Keratinocyte (primary cell): ENCODE measurements around the gene TOP3B. TPM values are rescaled to one million over a fixed set of nuclear protein-coding genes. Genes with fewer than 3 reads are reported as not detected.

Experiments
- DNase-seq: peaks from one replicate; pipeline ENCODE4 v3.0.0-alpha.2; 2011; ENCODE audit warnings: low read depth, missing footprints, low spot score
- FAIRE-seq: peaks from 2 replicates; lab custom pipeline; 2011; peaks lifted over from hg19 to GRCh38; lab: Jason Lieb, UNC
- H2AFZ ChIP-seq: 2 replicates; pipeline ENCODE4 v1.6.0; 2012; ENCODE audit warnings: low read length, control low read depth, inconsistent platforms; ENCODE audit not compliant: control insufficient read depth
- H3K27ac ChIP-seq: 2 replicates; pipeline ENCODE4 v1.5.1; 2011; ENCODE audit warnings: low read length; ENCODE audit not compliant: control insufficient read depth, insufficient read depth
- H3K27me3 ChIP-seq: 3 replicates; pipeline ENCODE4 v1.6.0; 2011; ENCODE audit warnings: low read length; ENCODE audit not compliant: control insufficient read depth, insufficient read depth; ENCODE audit errors: extremely low read depth
- H3K36me3 ChIP-seq, 2 experiments: 2 replicates in 1 of 2; 3 replicates in 1 of 2; pipeline ENCODE4 v1.5.1; 2011; ENCODE audit warnings: low read length in 2 of 2, mild to moderate bottlenecking in 1 of 2; ENCODE audit not compliant: control insufficient read depth in 2 of 2, insufficient read depth in 2 of 2; ENCODE audit errors: extremely low read depth in 1 of 2
- H3K4me1 ChIP-seq: 3 replicates; pipeline ENCODE4 v1.5.1; 2011; ENCODE audit warnings: low read length; ENCODE audit not compliant: control insufficient read depth, insufficient read depth; ENCODE audit errors: extremely low read depth
- H3K4me2 ChIP-seq: 3 replicates; pipeline ENCODE4 v1.6.0; 2011; ENCODE audit warnings: low read depth, low read length; ENCODE audit not compliant: control insufficient read depth, insufficient read depth; ENCODE audit errors: extremely low read depth
- H3K4me3 ChIP-seq, 3 experiments: fragments of 200-600 bp in 1 of 3; sonication (generic) in 1 of 3; 2 replicates in 2 of 3; 3 replicates in 1 of 3; pipeline ENCODE4 v1.5.1; 2011 to 2016; ENCODE audit warnings: low read length in 3 of 3, mild to moderate bottlenecking in 3 of 3, control low read depth in 2 of 3, inconsistent platforms in 1 of 3, low read depth in 1 of 3, mixed read lengths in 1 of 3, mixed run types in 1 of 3, moderate library complexity in 1 of 3; ENCODE audit not compliant: control insufficient read depth in 2 of 3, insufficient read depth in 2 of 3; ENCODE audit errors: extremely low read depth in 1 of 3
- H3K79me2 ChIP-seq: 2 replicates; pipeline ENCODE4 v1.6.0; 2012; ENCODE audit warnings: low read length; ENCODE audit not compliant: control insufficient read depth, insufficient read depth
- H3K9ac ChIP-seq: 3 replicates; pipeline ENCODE4 v1.6.0; 2011; ENCODE audit warnings: low read length; ENCODE audit not compliant: control insufficient read depth, insufficient read depth; ENCODE audit errors: extremely low read depth
- H3K9me1 ChIP-seq: 3 replicates; pipeline ENCODE4 v1.6.0; 2011; ENCODE audit warnings: low read length; ENCODE audit not compliant: control insufficient read depth, insufficient read depth; ENCODE audit errors: extremely low read depth
- H3K9me3 ChIP-seq: 2 replicates; pipeline ENCODE4 v1.5.1; 2012; ENCODE audit warnings: low read depth, low read length; ENCODE audit not compliant: control insufficient read depth
- H4K20me1 ChIP-seq: 3 replicates; pipeline ENCODE4 v1.6.0; 2011; ENCODE audit warnings: low read length; ENCODE audit not compliant: control insufficient read depth, insufficient read depth; ENCODE audit errors: extremely low read depth
- EZH2 ChIP-seq: IDR thresholded peaks from one replicate; pipeline ENCODE4 v1.6.1; 2012; ENCODE audit warnings: inconsistent platforms, mild to moderate bottlenecking, low read length, moderate library complexity
- dilution Hi-C: fragments of 300-500 bp; cut with MboI; formaldehyde crosslinking; loops from one replicate; pipeline ENCODE4 v1.7.0; 2020; ENCODE audit warnings: low sequenced_read_pairs; ENCODE audit not compliant: extremely low pct_ligation_motif_present
- polyA plus RNA-seq, 5 experiments: library from polyadenylated mRNA; depleted of rRNA in 3 of 5; stranded (reverse) in 3 of 5; stranded (forward) in 1 of 5; unstranded in 1 of 5; fragments of >200 nt; gene quantifications; 1 replicate in 1 of 5; 2 replicates in 3 of 5; 3 replicates in 1 of 5; pipeline versions ENCODE4 v1.2.1 to v1.2.3, GENCODE V29; 2011 to 2012; ENCODE audit warnings: missing spikeins in 2 of 5, low read depth in 1 of 5, low replicate concordance in 1 of 5
- TF ChIP-seq, protein P1 (sequence below), 3 experiments: IDR thresholded peaks in 1 of 3; conservative IDR thresholded peaks in 1 of 3; optimal IDR thresholded peaks in 1 of 3; 2 replicates in 2 of 3; 3 replicates in 1 of 3; pipeline versions ENCODE3 to v1.5.1; 2011; ENCODE audit warnings: low read length in 3 of 3, mild to moderate bottlenecking in 3 of 3, moderate library complexity in 2 of 3, control low read depth in 1 of 3, inconsistent platforms in 1 of 3; ENCODE audit not compliant: insufficient read depth in 2 of 3; ENCODE audit errors: extremely low read depth in 1 of 3

TOP3B gene
- polyA plus RNA-seq, 1 donor (not counting 4 experiments of a cell fraction or from before 2014, with no cell fraction given) = 13.8 TPM

DNA sequence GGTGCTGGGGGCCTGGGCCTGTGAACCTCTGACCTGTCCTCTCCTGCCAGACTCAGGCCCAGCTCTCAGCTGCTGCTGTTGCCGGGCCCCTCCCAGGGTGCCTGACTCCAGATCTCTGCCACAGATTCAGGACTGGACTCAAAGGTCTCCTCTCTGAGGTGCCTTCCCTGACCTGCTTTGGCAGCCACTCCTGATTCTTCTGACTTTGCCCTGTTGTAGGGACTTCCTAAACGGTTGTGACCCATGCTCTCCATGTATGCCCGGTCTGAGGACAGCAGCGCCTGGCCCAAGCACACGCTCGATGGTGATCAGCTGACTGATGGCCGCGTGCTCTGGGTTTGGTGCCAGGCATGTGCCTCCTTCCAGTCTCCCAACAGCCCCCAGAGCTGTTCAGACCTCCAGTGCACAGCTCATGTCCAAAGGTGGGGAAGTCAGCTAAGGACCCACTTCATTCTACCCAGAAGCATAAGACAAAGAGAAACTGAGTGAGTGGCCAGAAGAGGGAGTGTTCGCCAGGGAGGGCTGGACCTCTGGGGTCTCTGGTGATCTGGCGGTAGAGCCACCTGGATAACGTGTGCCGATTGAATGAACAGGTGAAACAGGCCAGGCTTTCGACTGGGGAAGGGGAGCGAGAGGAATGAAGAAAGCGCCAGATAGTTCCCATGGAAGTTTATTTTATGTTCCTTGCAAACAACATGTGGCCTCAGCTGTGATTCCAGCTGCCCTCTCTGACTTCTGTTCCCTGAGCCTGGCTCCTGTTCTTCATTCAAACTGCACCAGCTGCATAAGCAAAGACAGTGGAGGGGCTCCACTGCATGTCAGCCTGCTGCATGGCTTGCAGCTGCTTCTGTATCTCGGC, 8.1 kb upstream of the TOP3B start:
- H3K27me3 ChIP-seq = peaks cover 3% of the 10 kb centered on the region
- no peak overlapping the region for H3K27ac ChIP-seq
- H3K9ac ChIP-seq = no peak overlapping the region
- TF ChIP-seq, protein P1, sequence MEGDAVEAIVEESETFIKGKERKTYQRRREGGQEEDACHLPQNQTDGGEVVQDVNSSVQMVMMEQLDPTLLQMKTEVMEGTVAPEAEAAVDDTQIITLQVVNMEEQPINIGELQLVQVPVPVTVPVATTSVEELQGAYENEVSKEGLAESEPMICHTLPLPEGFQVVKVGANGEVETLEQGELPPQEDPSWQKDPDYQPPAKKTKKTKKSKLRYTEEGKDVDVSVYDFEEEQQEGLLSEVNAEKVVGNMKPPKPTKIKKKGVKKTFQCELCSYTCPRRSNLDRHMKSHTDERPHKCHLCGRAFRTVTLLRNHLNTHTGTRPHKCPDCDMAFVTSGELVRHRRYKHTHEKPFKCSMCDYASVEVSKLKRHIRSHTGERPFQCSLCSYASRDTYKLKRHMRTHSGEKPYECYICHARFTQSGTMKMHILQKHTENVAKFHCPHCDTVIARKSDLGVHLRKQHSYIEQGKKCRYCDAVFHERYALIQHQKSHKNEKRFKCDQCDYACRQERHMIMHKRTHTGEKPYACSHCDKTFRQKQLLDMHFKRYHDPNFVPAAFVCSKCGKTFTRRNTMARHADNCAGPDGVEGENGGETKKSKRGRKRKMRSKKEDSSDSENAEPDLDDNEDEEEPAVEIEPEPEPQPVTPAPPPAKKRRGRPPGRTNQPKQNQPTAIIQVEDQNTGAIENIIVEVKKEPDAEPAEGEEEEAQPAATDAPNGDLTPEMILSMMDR (optimal IDR thresholded peaks at IDR 0.05 in 1 of 3, IDR thresholded peaks at IDR 0.05 in 1 of 3, conservative IDR thresholded peaks at IDR 0.05 in 1 of 3; ENCODE audit: extremely low read depth in 1 of 3, insufficient read depth in 2 of 3, low read length in 3 of 3) = no peak
- TF ChIP-seq EZH2 = no peak
- no peaks in the 10 kb centered on the region for H3K9me1 ChIP-seq
- H3K36me3 ChIP-seq = no peaks in the 10 kb centered on the region
- dilution Hi-C loops = no loop called here
- DNase-seq (no peak), FAIRE-seq (no peak)
- no peaks in the 10 kb centered on the region for H3K9me3 ChIP-seq
- no peaks in the 10 kb centered on the region for H3K79me2 ChIP-seq
- no peak overlapping the region for H2AFZ ChIP-seq
- no peaks in the 10 kb centered on the region for H4K20me1 ChIP-seq
- no peak overlapping the region for H3K4me2 ChIP-seq
- H3K4me1 ChIP-seq = no peaks in the 10 kb centered on the region
- no peak overlapping the region for H3K4me3 ChIP-seq

- no peaks in the 10 kb centered on the region for H3K4me1 ChIP-seq
- H3K9ac ChIP-seq = no peak overlapping the region
- no peaks in the 10 kb centered on the region for H3K9me3 ChIP-seq
- H4K20me1 ChIP-seq = no peaks in the 10 kb centered on the region
- H3K27me3 ChIP-seq = peaks cover 3% of the 10 kb centered on the region
- no peak overlapping the region for H3K4me2 ChIP-seq
- H3K4me3 ChIP-seq = no peak overlapping the region
- DNase-seq (no peak), FAIRE-seq (no peak)
- H3K79me2 ChIP-seq = no peaks in the 10 kb centered on the region
- TF ChIP-seq, protein P1 (optimal IDR thresholded peaks at IDR 0.05 in 1 of 3, IDR thresholded peaks at IDR 0.05 in 1 of 3, conservative IDR thresholded peaks at IDR 0.05 in 1 of 3; ENCODE audit: extremely low read depth in 1 of 3, insufficient read depth in 2 of 3, low read length in 3 of 3) = no peak
- no peak for TF ChIP-seq EZH2
- H3K9me1 ChIP-seq = no peaks in the 10 kb centered on the region
- H3K27ac ChIP-seq = no peak overlapping the region
- H2AFZ ChIP-seq = no peak overlapping the region
- dilution Hi-C loops = no loop called here
- no peaks in the 10 kb centered on the region for H3K36me3 ChIP-seq
Observed at GRCh38 chr22:21989049-21989448, 6.5 kb upstream of the TOP3B start.
